HG03060 (cell line): Measurements from ENCODE around the gene YPEL1.
"Not testable (repeated sequence)": the region's sequence is repeated elsewhere in the genome, so short reads cannot be mapped to it uniquely, and the experiment has no call there.

Experiments
- ATAC-seq: cut with Tn5 transposase; IDR thresholded peaks from one replicate; pipeline ENCODE4 v1.9.1; 2021; ENCODE audit warnings: low read depth, moderate number of reproducible peaks; ENCODE audit not compliant: unreplicated experiment

The YPEL1 gene

DNA sequence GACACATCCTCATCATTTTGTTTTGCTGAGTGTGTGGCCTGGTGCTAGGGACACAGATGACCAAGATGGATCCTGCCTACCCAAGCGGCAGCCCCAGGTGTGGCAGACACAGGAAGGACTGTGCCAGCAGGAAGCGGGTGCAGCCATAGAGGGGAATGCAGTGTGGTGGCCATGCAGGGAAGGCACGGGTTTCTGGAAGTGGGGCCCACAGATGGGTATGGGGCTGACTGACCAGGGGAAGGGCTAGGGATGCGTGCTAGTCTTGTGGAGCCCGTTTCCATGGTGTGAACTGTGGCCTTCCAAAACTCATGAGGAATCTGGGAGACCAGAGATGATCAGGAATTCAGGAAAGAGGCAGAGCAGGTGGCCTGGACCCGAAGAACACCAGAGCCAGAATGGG lies 33.5 kb downstream of the YPEL1 start:
- no peak for ATAC-seq

DNA sequence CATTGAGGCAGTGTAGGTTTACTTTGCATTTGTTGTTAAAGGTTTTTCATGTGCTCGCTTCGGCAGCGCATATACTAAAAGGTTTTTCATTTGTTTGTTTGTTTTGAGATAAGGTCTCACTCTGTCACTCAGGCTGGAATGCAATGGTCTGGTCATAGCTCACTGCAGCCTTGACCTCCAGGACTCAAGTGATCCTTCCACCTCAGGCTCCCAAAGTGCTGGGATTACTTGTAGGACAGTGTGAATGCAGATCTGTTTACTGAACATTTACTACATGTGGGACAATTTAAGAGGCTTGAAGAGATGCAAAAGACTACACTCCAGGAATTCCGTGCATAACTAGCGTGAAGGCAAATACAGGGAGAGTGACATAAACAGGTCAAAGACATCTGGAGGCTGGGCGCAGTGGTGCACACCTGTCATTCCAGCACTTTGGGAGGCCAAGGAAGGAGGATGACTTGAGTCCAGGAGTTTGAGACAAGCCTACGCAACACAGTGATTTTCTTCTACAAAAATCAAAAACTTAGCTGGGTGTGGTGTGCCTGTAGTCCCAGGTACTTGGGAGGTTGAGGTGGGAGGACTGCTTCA lies 34.1 kb downstream of the YPEL1 start:
- ATAC-seq, result no peak

DNA sequence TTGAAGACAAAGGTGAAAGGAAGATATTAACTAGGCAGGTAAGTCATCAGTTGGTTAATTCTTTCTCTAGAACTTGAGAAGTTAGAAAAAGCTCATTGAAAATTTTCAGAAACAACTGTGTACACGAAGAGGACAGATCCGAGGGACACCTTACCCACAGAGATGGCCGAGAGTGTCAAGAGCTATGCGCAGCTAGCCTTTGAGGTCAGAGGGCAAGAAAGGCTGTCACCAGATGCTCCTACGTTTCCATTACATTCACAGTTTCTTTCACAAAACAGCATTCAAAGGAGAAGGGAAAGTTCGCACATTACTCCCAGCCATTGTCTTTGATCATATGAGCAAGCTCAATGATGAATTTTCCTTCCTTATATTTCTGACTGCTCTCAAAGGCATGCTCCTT lies 34.8 kb downstream of the YPEL1 start:
- ATAC-seq, result no peak

DNA sequence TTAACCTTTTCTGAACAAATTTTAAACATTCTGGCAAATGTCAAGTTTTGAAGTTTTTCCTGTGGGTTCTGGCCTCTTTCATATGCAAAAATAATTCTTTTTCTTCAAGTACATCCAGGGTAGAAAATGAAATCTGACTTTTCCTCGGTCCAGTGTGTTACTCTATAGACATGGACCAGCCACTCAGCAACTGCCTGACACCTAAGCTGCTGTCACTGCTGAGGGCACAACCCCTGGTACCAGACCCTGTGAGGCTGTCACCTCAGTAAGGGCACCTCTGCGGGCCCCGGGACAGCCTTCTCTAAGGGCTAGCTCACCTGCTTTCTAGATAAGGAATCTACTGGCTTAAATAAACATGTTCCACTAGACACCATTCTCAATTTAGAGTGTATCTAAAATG lies 36.0 kb downstream of the YPEL1 start:
- ATAC-seq, result no peak

DNA sequence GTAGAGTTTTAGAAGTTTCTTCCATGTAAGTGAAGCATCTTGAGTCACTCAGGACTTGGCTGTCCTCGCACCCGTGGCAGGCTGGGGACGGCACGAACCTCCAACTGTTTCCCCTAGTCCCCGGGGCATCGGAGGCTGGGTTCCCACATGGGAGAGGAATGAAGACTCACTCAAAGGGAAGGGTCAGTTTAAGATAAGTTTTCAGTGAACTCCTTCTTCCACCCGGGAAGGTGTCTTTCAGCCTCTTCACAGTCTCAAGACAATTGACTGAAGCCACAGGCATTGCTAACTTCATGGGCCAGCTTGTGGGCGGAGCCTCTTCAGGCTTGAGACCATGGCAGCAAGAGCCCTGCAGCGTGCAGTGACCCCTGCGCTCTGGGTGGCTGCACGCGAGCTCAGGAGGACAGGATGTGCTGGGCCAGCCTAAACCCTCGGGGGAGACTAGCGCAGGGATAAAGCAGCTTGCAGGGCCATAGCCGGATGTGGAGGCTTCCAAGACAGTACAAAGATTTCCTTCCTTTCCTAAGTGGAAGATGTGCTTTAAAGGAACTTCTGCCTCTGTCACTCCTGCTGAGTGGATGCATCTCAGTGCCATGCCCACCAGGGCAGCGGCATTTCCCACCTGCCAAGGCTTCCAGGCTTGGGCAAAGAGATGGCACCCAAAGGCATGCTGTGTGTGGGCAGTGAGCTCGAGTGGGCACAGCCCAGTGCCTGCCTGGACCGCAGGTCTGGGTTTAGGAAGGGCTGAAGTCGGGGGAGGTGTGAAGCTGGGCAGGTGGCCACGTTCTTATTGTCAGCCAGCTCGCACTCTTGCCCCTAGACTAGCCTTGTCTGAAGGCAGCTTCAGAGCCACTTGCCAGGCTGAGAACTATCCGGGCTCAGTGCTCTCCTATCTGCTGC lies 36.9 kb downstream of the YPEL1 start:
- no peak for ATAC-seq

DNA sequence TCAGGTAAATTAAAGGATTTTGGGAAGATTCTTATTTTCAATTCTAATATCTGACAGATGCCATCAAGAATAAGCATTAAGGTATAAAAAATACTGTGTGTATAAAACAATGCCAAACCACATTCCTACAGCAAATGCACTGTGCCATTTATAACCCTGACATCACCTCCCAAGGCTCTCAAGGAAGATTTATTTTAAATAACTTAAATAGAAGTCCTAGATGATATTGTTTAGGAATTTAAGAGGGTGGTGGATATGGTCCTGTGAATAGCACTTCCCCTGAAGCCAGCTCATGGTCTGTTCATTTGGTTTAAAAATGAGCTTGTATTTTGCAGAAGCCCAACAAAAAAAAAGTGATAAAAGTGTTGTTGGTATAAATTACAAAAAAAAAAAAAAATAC lies 37.7 kb downstream of the YPEL1 start:
- no peak for ATAC-seq

DNA sequence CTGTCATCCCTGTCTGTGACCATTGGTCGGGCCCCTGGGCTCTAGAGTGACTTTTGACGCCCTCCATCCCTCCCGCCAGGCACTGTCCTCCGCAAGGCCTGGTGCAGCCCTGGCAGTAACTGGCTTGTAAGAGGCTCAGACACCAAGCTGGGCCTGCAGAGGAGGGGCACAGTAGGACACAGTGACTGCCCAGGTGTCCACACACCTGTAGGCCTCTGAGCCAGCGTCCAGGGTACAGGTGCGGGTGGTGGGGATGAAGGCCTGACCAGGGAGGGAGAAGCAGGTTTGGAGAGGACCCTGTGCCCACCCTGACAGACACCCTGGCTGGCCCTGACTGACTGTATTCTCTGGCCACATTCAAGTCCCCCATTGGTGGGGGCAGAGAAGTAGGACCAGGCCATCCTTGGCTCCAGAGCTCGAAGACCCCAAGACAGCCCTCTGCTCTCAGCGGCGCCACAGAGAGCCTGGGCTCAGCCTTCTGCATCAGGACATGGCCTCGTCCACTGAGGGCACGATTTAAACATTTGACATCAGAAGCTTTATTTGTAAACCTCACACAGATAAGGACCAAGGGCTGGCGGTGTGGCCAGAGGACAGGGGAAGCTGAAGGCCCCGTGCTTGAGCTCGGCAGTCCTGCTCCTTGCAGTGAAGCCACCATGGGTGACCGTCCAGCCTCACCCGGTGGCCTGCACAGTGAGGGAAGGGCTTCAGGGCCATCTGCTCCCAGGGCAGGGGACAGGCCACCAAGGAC lies 38.4 kb downstream of the YPEL1 start:
- ATAC-seq, result no peak

DNA sequence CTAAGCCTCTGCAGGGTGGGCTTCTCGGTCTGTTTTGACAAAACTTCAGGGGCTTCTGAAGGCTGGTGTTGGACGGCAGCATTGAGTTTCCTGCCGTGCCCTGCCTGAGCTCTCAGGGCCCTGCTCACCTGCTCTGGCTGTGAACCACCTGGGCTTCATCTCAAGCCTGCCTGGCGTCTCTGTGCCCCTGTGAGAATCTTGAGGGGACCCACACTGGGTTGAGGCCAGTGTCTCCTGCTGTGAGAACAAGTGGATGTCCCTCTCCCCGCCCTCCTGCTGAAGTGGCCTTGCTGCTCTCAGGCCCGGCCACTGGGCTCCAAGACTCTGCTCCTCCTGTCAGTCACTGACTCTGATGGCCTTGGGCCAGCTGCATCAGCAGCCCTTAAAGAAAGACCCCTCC lies 39.5 kb downstream of the YPEL1 start:
- ATAC-seq, result no peak

DNA sequence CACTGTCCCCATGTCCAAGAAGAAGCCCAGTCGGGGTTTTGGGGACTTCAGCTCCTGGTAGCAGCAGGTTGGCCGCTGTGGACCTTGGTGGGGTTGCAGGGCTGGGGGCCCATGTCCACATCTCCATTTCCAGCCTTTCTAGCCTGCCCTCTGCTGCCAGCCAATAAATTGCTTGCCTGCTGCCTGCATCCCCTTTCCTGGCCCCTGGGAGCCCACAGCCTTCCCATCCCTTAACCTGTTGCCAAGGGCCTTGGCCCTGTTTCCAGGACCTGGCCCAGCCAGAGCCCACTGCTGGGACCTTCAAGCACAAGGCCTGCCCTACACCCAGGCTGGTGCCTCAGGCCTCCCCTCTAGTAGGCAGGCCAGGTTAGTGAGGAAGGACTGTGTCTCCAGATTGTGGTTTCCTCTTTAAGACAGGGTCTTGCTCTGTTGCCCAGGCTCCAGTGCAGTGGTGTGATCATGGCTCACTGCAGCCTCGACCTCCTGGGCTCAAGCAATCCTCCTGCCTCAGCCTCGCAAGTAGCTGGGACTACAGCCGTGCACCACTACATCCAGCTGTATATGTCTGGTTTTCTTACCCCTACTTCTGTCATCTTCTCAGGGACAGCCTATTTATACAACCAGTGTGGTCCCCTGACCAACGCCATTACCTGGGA lies 40.0 kb downstream of the YPEL1 start:
- no peak for ATAC-seq

DNA sequence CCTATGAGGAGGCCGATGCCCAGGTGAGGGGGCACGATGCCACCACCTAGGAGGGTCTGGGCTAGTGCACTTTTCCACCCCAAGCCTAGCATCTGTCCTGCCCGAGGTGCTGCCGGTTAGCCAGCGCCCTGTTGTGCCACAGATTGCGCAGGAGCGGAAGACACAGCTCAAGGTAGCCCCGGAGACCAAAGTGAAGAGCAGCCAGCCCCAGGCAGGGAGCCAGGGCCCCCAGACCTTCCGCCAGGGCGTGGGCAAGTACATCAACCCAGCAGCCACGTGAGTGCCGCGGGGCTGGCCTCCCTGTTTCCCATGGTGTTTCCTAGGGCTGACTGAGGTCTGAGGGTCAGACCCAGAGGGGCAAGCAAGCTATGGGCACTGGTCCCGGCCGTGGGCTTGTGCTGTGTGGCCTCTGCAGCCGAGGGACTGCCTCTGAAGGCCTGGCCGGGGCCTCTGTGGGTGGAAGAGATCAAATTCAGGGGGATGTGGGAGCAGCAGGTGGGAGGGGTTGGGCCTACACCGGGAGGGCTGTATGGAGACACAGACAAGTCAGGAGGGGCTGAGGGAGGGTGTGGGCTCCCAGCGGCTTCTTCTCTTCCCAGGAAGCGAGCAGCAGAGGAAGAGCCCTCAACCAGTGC lies 40.7 kb downstream of the YPEL1 start:
- ATAC-seq, result no peak

DNA sequence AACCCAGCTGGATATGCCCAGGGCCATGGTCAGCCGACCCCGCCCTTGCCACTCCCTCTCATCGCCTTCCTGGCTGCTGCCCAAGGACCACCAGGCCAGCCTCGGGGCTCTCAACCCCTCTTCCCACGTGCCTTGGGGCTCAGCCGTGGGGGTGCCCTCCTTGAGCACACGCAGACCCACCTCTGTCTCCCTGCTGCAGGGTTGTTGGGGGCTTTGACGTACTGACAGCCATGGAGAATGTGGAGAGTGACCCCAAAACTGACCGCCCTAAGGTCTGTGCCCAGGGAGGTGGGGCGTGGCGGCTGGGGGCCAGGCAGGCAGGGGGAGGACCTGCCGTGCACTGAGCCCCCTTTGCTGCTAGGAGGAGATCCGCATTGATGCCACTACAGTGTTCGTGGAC lies 41.2 kb downstream of the YPEL1 start:
- ATAC-seq, result no peak

DNA sequence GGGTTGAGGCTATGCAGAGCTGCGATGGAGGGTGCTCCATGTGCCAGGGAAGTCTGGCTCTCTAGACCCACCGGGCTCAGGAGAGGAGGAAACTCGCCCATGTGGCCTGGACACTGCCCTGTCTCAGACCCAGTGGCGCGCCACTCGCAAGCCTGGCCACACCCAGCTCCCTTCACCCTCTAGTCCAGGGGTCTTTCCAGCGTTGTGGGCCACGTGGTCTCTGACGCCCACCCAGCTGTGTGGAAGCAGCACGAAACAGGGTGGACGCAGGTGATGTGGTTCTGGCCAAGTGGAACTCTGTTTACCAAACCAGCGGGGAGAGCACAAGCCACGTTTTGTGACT lies 41.6 kb downstream of the YPEL1 start:
- no peak for ATAC-seq

DNA sequence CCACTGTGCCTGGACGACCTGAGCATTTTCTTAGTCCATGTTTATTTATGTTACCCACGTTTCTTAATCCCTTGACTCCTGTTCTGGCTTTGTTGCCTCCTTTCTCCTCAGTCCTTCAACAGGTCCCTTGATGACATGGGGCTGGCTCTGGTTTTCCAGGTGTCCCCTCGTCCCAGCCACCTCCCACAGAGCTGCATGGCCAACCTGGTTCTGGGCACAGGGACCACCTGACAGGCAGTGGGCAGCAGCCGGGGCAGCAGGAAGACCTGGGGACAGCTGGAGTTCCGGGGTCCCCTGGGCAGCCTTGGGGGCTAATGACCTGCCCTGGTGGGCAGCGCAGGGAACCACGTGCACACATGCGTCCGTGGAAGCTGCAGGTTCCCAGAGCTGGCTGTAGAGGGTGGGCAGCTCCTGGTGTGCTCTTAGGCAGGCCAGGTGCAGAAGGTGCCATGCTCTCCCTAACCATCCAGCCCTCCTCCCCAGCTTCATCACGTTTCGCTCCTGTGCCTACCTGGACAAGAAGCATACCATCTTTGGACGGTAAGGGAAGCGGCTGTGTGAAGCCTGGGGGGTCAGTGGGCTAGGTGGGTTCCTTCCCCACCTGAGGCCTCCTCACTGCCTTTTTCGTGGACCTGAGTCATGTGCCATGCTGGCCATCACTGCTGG lies 42.1 kb downstream of the YPEL1 start:
- no peak for ATAC-seq

DNA sequence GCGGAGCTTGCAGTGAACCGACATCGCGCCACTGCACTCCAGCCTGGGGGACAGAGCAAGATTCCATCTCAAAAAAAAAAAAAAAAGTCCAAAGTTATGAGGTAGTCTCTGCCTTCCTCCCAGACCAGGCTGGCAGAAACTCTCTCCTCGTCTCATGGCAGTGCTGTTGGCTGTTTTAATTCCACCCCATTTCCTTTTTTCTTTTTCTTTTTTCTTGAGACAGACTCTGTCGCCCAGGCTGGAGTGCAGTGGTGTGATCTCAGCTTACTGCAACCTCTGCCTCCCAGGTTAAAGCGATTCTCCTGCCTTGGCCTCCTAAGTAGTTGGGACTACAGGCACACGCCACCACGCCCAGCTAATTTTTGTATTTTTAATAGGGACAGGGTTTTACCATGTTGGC lies 42.7 kb downstream of the YPEL1 start:
- not testable (repeated sequence) for ATAC-seq

DNA sequence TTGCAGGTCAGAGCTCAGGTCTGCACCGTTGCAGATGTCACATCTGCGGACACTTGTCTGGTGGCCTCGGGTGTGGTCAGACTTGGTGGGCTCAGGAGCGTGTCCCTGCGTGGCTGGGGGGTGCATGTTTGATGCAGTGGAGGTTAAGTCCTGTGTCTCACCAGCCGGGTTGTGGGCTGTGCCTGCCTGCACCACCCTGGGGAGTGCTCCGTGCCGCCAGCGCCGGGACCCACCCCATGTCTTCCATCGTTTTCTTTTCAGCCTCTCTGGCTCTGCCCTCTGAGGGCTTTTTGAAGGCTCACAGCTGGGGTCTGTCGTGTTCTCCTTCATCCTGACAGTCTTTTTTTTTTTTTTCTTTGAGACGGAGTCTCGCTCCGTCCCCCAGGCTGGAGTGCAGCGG lies 43.8 kb downstream of the YPEL1 start:
- no peak for ATAC-seq

DNA sequence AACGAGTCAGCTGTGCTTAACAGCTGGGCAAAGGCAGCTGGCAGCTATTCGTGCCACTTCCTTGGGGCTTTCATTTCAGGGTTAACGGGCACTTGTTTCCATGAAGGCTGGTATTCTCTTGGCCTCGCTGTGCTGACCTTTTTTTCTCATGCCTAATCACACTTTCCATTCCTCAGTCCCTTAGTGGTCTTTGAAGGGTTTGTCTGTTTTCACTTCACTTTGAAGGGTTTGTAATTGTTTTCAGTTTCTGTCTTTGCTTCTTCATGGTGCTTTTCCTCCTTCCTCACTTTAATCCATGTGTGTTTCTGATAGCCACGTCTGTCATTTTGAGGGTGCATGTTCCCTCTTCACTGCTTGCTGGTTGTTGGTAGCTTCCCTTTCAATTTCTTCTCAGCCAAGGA lies 45.2 kb downstream of the YPEL1 start:
- ATAC-seq, result no peak

DNA sequence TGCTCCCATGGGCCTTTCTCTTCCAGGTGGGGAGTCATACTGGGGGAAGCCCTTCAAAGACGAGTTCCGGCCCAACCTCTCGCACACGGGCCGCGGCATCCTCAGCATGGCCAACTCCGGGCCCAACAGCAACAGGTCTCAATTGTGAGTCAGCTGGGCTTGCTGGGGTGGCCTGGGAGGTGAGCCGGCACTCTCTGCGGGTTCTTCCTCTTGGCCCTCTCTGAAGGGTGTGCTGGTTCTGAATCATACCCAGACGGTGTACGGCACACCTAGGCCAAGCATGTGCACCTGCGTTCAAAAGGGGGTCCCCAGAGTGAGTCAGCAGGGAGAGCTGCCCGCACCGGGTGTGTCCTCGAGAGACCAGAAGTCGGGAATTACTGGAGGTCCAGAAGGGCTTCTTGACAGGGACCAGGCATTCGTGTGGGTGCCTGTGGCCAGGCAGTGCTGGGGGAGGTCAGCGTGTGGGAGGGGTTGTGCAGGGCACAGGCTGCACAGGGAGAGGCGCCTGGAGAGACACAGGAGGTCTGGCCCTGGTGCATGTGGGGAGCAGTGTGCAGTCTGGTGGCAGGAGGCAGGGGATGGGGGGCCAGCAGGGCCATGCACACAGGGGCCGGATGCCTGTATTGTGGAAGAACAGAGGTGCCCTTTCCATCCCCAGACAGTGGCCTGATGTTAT lies 46.8 kb downstream of the YPEL1 start:
- no peak for ATAC-seq

DNA sequence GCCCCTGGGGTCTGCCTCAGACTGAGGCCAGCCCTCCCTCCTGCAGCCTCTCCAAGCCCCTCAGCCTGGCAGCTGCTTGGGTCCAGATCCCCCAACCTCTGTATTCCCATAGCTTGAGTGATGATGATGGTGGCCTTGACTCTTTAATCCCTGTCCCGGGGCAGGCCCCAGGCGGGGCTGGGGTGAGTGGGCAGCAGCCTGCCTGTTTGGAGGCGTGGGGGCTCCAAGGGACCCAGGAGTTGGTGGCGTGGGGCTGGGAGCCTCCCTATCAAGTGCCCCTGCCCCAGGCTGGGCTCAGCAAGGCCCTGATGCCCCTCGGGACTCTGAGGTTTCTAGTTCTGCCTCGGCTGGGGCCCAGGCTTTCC lies 47.3 kb downstream of the YPEL1 start:
- ATAC-seq, result no peak

DNA sequence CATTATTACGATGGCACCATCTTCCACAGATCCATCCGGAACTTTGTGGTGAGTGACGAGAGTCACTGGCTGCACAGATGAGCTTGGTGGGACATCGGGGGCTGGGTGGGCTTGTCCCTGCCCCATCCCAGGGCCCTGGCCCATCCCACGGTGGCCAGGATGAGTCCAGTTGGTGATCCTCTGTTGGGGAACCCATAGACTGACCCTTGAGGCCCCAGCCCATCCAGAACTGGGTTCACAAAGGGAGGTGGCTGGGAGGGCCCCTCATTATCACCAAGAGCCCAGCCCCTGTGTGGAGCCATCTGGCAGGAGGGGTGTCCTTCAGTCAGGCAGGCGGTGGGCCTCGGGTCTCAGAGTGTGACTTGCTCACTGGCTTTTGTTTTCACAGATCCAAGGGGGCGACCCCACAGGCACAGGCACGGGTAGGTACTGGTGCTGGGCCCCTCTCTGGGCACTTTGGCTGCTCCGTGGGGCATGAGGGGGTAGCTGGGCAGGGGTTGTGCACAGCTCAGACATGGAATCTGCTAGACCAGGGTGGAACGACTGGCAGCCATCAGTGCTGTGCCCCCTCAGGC lies 47.8 kb downstream of the YPEL1 start:
- no peak for ATAC-seq
